Loucy (cell line): ENCODE data around the gene LPIN1.

ENCODE experiments used
- H2AFZ ChIP-seq: fragments of 200-600 bp; sonication (generic); 2 replicates; pipeline ENCODE4 v1.6.0; 2016; ENCODE audit warnings: antibody characterized with exemption, mild to moderate bottlenecking, low read length, moderate library complexity
- H3F3A ChIP-seq: fragments of 200-600 bp; 2 replicates; pipeline ENCODE4 v1.6.0; 2016; ENCODE audit warnings: antibody characterized with exemption, low read depth, mild to moderate bottlenecking
- H3K27me3 ChIP-seq: fragments of 200-600 bp; sonication (generic); 2 replicates; pipeline ENCODE4 v1.6.1; 2014; ENCODE audit warnings: low read length, mild to moderate bottlenecking; ENCODE audit not compliant: insufficient read depth, poor library complexity, severe bottlenecking
- H3K36me3 ChIP-seq: fragments of 200-600 bp; sonication (generic); 2 replicates; pipeline ENCODE4 v1.6.1; 2016; ENCODE audit warnings: low read length; ENCODE audit not compliant: insufficient read depth
- H3K4me1 ChIP-seq: fragments of 200-600 bp; sonication (generic); 2 replicates; pipeline ENCODE4 v1.5.1; 2014; ENCODE audit warnings: low read length, mild to moderate bottlenecking; ENCODE audit not compliant: insufficient read depth, poor library complexity, severe bottlenecking
- H3K4me2 ChIP-seq: fragments of 200-600 bp; sonication (generic); 2 replicates; pipeline ENCODE4 v1.6.0; 2014; ENCODE audit warnings: antibody characterized with exemption, low read length, low read depth, mild to moderate bottlenecking; ENCODE audit not compliant: poor library complexity, severe bottlenecking
- H3K4me3 ChIP-seq: fragments of 200-600 bp; sonication (generic); 2 replicates; pipeline ENCODE4 v1.5.1; 2014; ENCODE audit warnings: low read length, mild to moderate bottlenecking, mixed read lengths; ENCODE audit not compliant: poor library complexity, severe bottlenecking
- H3K79me2 ChIP-seq: fragments of 200-600 bp; sonication (generic); 2 replicates; pipeline ENCODE4 v1.6.1; 2014; ENCODE audit warnings: low read length; ENCODE audit not compliant: insufficient read depth
- H3K9ac ChIP-seq: fragments of 200-600 bp; sonication (generic); 2 replicates; pipeline ENCODE4 v1.6.0; 2014; ENCODE audit warnings: mild to moderate bottlenecking, low read depth, low read length, moderate library complexity; ENCODE audit not compliant: poor library complexity, severe bottlenecking
- H3K9me2 ChIP-seq: fragments of 200-600 bp; sonication (generic); replicated peaks from 2 replicates; pipeline ENCODE4 v1.6.1; 2016; ENCODE audit warnings: low read depth, low read length, mixed read lengths
- H3K9me3 ChIP-seq: fragments of 200-600 bp; sonication (generic); 2 replicates; pipeline ENCODE4 v1.6.1; 2014; ENCODE audit warnings: mild to moderate bottlenecking, antibody characterized with exemption, low read length, low read depth; ENCODE audit not compliant: insufficient read depth
- H4K20me1 ChIP-seq: fragments of 200-600 bp; sonication (generic); 2 replicates; pipeline ENCODE4 v1.6.0; 2014; ENCODE audit warnings: antibody characterized with exemption, low read length, mild to moderate bottlenecking; ENCODE audit not compliant: insufficient read depth, poor library complexity, severe bottlenecking
- CTCF ChIP-seq: fragments of 200-600 bp; sonication (generic); conservative IDR thresholded peaks from 2 replicates; pipeline ENCODE4 v1.5.1; 2014; ENCODE audit warnings: mild to moderate bottlenecking, antibody characterized with exemption, low read length
- EZH2phosphoT487 ChIP-seq: fragments of 200-600 bp; IDR thresholded peaks from 2 replicates; pipeline ENCODE4 v1.6.1; 2018; ENCODE audit warnings: antibody characterized with exemption, mild to moderate bottlenecking, moderate library complexity, borderline replicate concordance

Gene LPIN1

GRCh38 chr2:11749646-11750349 is 3.4 kb downstream of the LPIN1 start:
- no peaks in the 10 kb centered on the region for H3K27me3 ChIP-seq
- peaks cover 77% of the 10 kb centered on the region for H3K79me2 ChIP-seq
- H4K20me1 ChIP-seq: peaks cover 24% of the 10 kb centered on the region
- H3K9me2 ChIP-seq: no peaks in the 10 kb centered on the region
- peaks cover 77% of the 10 kb centered on the region for H3K4me1 ChIP-seq
- H3K4me2 ChIP-seq: peak overlapping the region; percentile 96
- TF ChIP-seq EZH2phosphoT487 (no peak), CTCF (no peak)
- H2AFZ ChIP-seq: no peak overlapping the region
- H3K36me3 ChIP-seq: no peaks in the 10 kb centered on the region
- H3K9ac ChIP-seq: peak overlapping the region; percentile 88
- no peaks in the 10 kb centered on the region for H3K9me3 ChIP-seq
- H3F3A ChIP-seq: no peaks in the 10 kb centered on the region
- H3K4me3 ChIP-seq: peak overlapping the region; percentile 91

GRCh38 chr2:11750422-11750821 is 4.0 kb downstream of the LPIN1 start:
- peaks cover 71% of the 10 kb centered on the region for H3K4me1 ChIP-seq
- H4K20me1 ChIP-seq: peaks cover 24% of the 10 kb centered on the region
- H3K9me2 ChIP-seq: no peaks in the 10 kb centered on the region
- no peaks in the 10 kb centered on the region for H3K36me3 ChIP-seq
- peak overlapping the region; percentile 88 for H3K9ac ChIP-seq
- no peaks in the 10 kb centered on the region for H3K9me3 ChIP-seq
- peak overlapping the region; percentile 91 for H3K4me3 ChIP-seq
- no peak for TF ChIP-seq CTCF
- TF ChIP-seq EZH2phosphoT487: no peak
- no peak overlapping the region for H2AFZ ChIP-seq
- H3F3A ChIP-seq: no peaks in the 10 kb centered on the region
- no peaks in the 10 kb centered on the region for H3K27me3 ChIP-seq
- peaks cover 82% of the 10 kb centered on the region for H3K79me2 ChIP-seq
- H3K4me2 ChIP-seq: peak overlapping the region; percentile 96

DNA sequence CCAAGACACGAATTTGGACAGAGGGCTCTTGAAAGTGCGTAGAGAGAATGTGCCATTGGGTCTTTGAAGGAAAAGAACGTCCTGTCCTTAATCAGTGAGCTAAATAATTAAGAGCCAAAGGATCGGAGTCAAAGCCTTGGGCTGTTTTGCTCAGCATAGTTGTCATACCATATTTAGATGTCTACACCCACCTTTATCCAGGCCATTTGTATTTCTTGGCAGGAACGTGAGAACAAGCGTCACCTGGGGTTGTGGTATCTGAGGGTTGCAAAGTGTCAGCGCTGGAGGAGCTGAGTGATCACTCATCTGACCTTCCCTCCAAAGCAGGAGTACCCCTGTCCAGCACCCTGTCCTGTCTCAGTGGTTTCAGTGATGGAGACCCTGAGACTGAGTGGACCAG is 4.5 kb downstream of the LPIN1 start:
- Histone ChIP-seq H3K4me1 (peaks cover 69% of the 10 kb centered on the region), H3K9me2 (no peaks in the 10 kb centered on the region), H3F3A (no peaks in the 10 kb centered on the region), H3K36me3 (no peaks in the 10 kb centered on the region), H3K27me3 (no peaks in the 10 kb centered on the region), H3K4me3 (peak overlapping the region; percentile 22), H2AFZ (no peak overlapping the region), H3K79me2 (peaks cover 85% of the 10 kb centered on the region), H4K20me1 (peaks cover 24% of the 10 kb centered on the region), H3K9me3 (no peaks in the 10 kb centered on the region), H3K9ac (peak overlapping the region; percentile 88), H3K4me2 (peak overlapping the region; percentile 96)
- no peak for TF ChIP-seq EZH2phosphoT487
- TF ChIP-seq CTCF: no peak
